ENCODE measurements around the gene CEP112.
"Not testable (repeated sequence)": the region's sequence is repeated elsewhere in the genome, so short reads cannot be mapped to it uniquely, and the experiment has no call there.

The CEP112 gene

GRCh38 chr17:66210208-66210574 is 18.3 kb upstream of the CEP112 start:
- DNase-seq, result no peak

- no peak for DNase-seq
Observed at GRCh38 chr17:66207936-66208335, 16.0 kb upstream of the CEP112 start.

- no peak for DNase-seq
Observed at GRCh38 chr17:66203274-66204015, 11.5 kb upstream of the CEP112 start.

GRCh38 chr17:66200685-66201092 is 8.8 kb upstream of the CEP112 start:
- DNase-seq, result peak; percentile 50

- no peak for DNase-seq
Observed at GRCh38 chr17:66198242-66198641, 6.3 kb upstream of the CEP112 start.

GRCh38 chr17:66192378-66192687 is 400 bp upstream of the CEP112 start:
- DNase-seq, result no peak

GRCh38 chr17:66190738-66191592 is 968 bp downstream of the CEP112 start:
- no peak for DNase-seq

GRCh38 chr17:66187718-66188117 is 4.2 kb downstream of the CEP112 start:
- no peak for DNase-seq

- DNase-seq, result peak; percentile 44
Observed at GRCh38 chr17:66185862-66186261, 6.1 kb downstream of the CEP112 start.

- DNase-seq, result no peak
Observed at GRCh38 chr17:66184392-66184791, 7.5 kb downstream of the CEP112 start.

GRCh38 chr17:66183529-66183928 is 8.4 kb downstream of the CEP112 start:
- DNase-seq, result no peak

GRCh38 chr17:66178642-66179041 is 13.3 kb downstream of the CEP112 start:
- no peak for DNase-seq

GRCh38 chr17:66177048-66177447 is 14.9 kb downstream of the CEP112 start:
- peak; percentile 88 for DNase-seq

GRCh38 chr17:66175892-66176291 is 16.0 kb downstream of the CEP112 start:
- peak; percentile 12 for DNase-seq

- DNase-seq, result no peak
Observed at GRCh38 chr17:66172691-66173223, 19.2 kb downstream of the CEP112 start.

GRCh38 chr17:66172144-66172543 is 19.8 kb downstream of the CEP112 start:
- DNase-seq, result no peak

- no peak for DNase-seq
Observed at GRCh38 chr17:66171692-66172091, 20.2 kb downstream of the CEP112 start.

- no peak for DNase-seq
Observed at GRCh38 chr17:66171172-66171571, 20.8 kb downstream of the CEP112 start.

GRCh38 chr17:66169839-66170238 is 22.1 kb downstream of the CEP112 start:
- no peak for DNase-seq

GRCh38 chr17:66167189-66167815 is 24.6 kb downstream of the CEP112 start:
- no peak for DNase-seq

GRCh38 chr17:66165537-66166123 is 26.3 kb downstream of the CEP112 start:
- DNase-seq, result peak; percentile 45

GRCh38 chr17:66155055-66155454 is 36.9 kb downstream of the CEP112 start:
- not testable (repeated sequence) for DNase-seq

- DNase-seq, result no peak
Observed at GRCh38 chr17:66152756-66153155, 39.2 kb downstream of the CEP112 start.

Data from NCI-H345 (cell line).